Measurements from ENCODE around the gene EPHA5.

The EPHA5 gene

GRCh38 chr4:65559270-65559669, 111.0 kb downstream of the EPHA5 start:
- H4K12ac ChIP-seq (ENCODE audit: low read depth, low read length), result no peak overlapping the region
- no peak overlapping the region for H3K18ac ChIP-seq (ENCODE audit: low read length)
- H3K27ac ChIP-seq (ENCODE audit: low read depth, low read length), result no peak overlapping the region
- H2BK120ac ChIP-seq (ENCODE audit: insufficient read depth, low read length, poor library complexity), result no peak overlapping the region
- H3K14ac ChIP-seq (ENCODE audit: low read length), result no peak overlapping the region
- no peaks in the 10 kb centered on the region for H3K4me1 ChIP-seq (ENCODE audit: control insufficient read depth in 1 of 2, insufficient read depth in 2 of 2, low read length in 2 of 2)
- no peak overlapping the region for H2BK12ac ChIP-seq (ENCODE audit: low read length)
- no peak overlapping the region for H4K91ac ChIP-seq (ENCODE audit: low read depth, low read length)
- H3K4me3 ChIP-seq (ENCODE audit: low read depth, low read length), result no peak overlapping the region
- DNase-seq, result no peak
- no peak overlapping the region for H3K23ac ChIP-seq (ENCODE audit: low read length)
- H3K9ac ChIP-seq (ENCODE audit: low read length), result no peak overlapping the region
- no peaks in the 10 kb centered on the region for H3K27me3 ChIP-seq (ENCODE audit: insufficient read depth, low read length)
- H2BK5ac ChIP-seq (ENCODE audit: low read depth, low read length, poor library complexity), result no peak overlapping the region
- H3K9me3 ChIP-seq (ENCODE audit: insufficient read depth, low read depth, low read length), result no peaks in the 10 kb centered on the region
- H4K8ac ChIP-seq (ENCODE audit: low read depth, low read length), result no peak overlapping the region
- H3K79me2 ChIP-seq (ENCODE audit: control insufficient read depth, insufficient read depth, low read length, poor library complexity), result no peaks in the 10 kb centered on the region
- no CpG with 5 or more reads among the region's 4 CpGs for WGBS (ENCODE audit: extremely low coverage, insufficient coverage, insufficient read length)
- no peak overlapping the region for H2AK5ac ChIP-seq (ENCODE audit: low read length)
- no peak overlapping the region for H2AFZ ChIP-seq (ENCODE audit: insufficient read depth, low read length, poor library complexity)
- H3K4me2 ChIP-seq (ENCODE audit: low read length), result no peak overlapping the region
- H3K79me1 ChIP-seq (ENCODE audit: low read length), result no peaks in the 10 kb centered on the region
- no peaks in the 10 kb centered on the region for H3K36me3 ChIP-seq (ENCODE audit: control insufficient read depth in 1 of 2, insufficient read depth in 2 of 2, low read length in 2 of 2)
- H3K4ac ChIP-seq (ENCODE audit: low read depth, low read length), result no peak overlapping the region

- no peak overlapping the region for H3K14ac ChIP-seq (ENCODE audit: low read length)
- no peak overlapping the region for H2AFZ ChIP-seq (ENCODE audit: insufficient read depth, low read length, poor library complexity)
- no peak overlapping the region for H3K9ac ChIP-seq (ENCODE audit: low read length)
- no peaks in the 10 kb centered on the region for H3K4me1 ChIP-seq (ENCODE audit: control insufficient read depth in 1 of 2, insufficient read depth in 2 of 2, low read length in 2 of 2)
- no peak overlapping the region for H2BK12ac ChIP-seq (ENCODE audit: low read length)
- no peak overlapping the region for H3K4me3 ChIP-seq (ENCODE audit: low read depth, low read length)
- no peaks in the 10 kb centered on the region for H3K79me2 ChIP-seq (ENCODE audit: control insufficient read depth, insufficient read depth, low read length, poor library complexity)
- no peak overlapping the region for H4K12ac ChIP-seq (ENCODE audit: low read depth, low read length)
- H3K27ac ChIP-seq (ENCODE audit: low read depth, low read length), result no peak overlapping the region
- no CpG with 5 or more reads among the region's 8 CpGs for WGBS (ENCODE audit: extremely low coverage, insufficient coverage, insufficient read length)
- H4K91ac ChIP-seq (ENCODE audit: low read depth, low read length), result no peak overlapping the region
- no peak for DNase-seq
- no peaks in the 10 kb centered on the region for H3K36me3 ChIP-seq (ENCODE audit: control insufficient read depth in 1 of 2, insufficient read depth in 2 of 2, low read length in 2 of 2)
- H3K23ac ChIP-seq (ENCODE audit: low read length), result no peak overlapping the region
- H3K79me1 ChIP-seq (ENCODE audit: low read length), result no peaks in the 10 kb centered on the region
- no peak overlapping the region for H2AK5ac ChIP-seq (ENCODE audit: low read length)
- H3K4ac ChIP-seq (ENCODE audit: low read depth, low read length), result no peak overlapping the region
- H3K4me2 ChIP-seq (ENCODE audit: low read length), result no peak overlapping the region
- H3K18ac ChIP-seq (ENCODE audit: low read length), result no peak overlapping the region
- H3K9me3 ChIP-seq (ENCODE audit: insufficient read depth, low read depth, low read length), result no peaks in the 10 kb centered on the region
- no peak overlapping the region for H2BK120ac ChIP-seq (ENCODE audit: insufficient read depth, low read length, poor library complexity)
- H3K27me3 ChIP-seq (ENCODE audit: insufficient read depth, low read length), result no peaks in the 10 kb centered on the region
- H2BK5ac ChIP-seq (ENCODE audit: low read depth, low read length, poor library complexity), result no peak overlapping the region
- no peak overlapping the region for H4K8ac ChIP-seq (ENCODE audit: low read depth, low read length)
Measured at GRCh38 chr4:65552057-65552456, 118.2 kb downstream of the EPHA5 start.

- Histone ChIP-seq H2BK120ac (ENCODE audit: insufficient read depth, low read length, poor library complexity) (no peak overlapping the region), H3K4me2 (ENCODE audit: low read length) (no peak overlapping the region), H2AFZ (ENCODE audit: insufficient read depth, low read length, poor library complexity) (no peak overlapping the region), H3K79me1 (ENCODE audit: low read length) (no peaks in the 10 kb centered on the region), H3K9ac (ENCODE audit: low read length) (no peak overlapping the region), H3K9me3 (ENCODE audit: insufficient read depth, low read depth, low read length) (no peaks in the 10 kb centered on the region), H3K79me2 (ENCODE audit: control insufficient read depth, insufficient read depth, low read length, poor library complexity) (no peaks in the 10 kb centered on the region), H3K4ac (ENCODE audit: low read depth, low read length) (no peak overlapping the region), H2BK12ac (ENCODE audit: low read length) (no peak overlapping the region), H3K14ac (ENCODE audit: low read length) (no peak overlapping the region), H3K4me3 (ENCODE audit: low read depth, low read length) (no peak overlapping the region), H4K12ac (ENCODE audit: low read depth, low read length) (no peak overlapping the region), H4K91ac (ENCODE audit: low read depth, low read length) (no peak overlapping the region), H3K36me3 (ENCODE audit: control insufficient read depth in 1 of 2, insufficient read depth in 2 of 2, low read length in 2 of 2) (no peaks in the 10 kb centered on the region), H3K18ac (ENCODE audit: low read length) (no peak overlapping the region), H4K8ac (ENCODE audit: low read depth, low read length) (no peak overlapping the region), H3K27me3 (ENCODE audit: insufficient read depth, low read length) (no peaks in the 10 kb centered on the region), H2BK5ac (ENCODE audit: low read depth, low read length, poor library complexity) (no peak overlapping the region), H3K27ac (ENCODE audit: low read depth, low read length) (no peak overlapping the region), H3K23ac (ENCODE audit: low read length) (no peak overlapping the region), H3K4me1 (ENCODE audit: control insufficient read depth in 1 of 2, insufficient read depth in 2 of 2, low read length in 2 of 2) (no peaks in the 10 kb centered on the region), H2AK5ac (ENCODE audit: low read length) (no peak overlapping the region)
- no peak for DNase-seq
- WGBS (ENCODE audit: extremely low coverage, insufficient coverage, insufficient read length), result no CpG with 5 or more reads among the region's 11 CpGs
Measured at GRCh38 chr4:65550500-65550899, 119.8 kb downstream of the EPHA5 start.

DNA sequence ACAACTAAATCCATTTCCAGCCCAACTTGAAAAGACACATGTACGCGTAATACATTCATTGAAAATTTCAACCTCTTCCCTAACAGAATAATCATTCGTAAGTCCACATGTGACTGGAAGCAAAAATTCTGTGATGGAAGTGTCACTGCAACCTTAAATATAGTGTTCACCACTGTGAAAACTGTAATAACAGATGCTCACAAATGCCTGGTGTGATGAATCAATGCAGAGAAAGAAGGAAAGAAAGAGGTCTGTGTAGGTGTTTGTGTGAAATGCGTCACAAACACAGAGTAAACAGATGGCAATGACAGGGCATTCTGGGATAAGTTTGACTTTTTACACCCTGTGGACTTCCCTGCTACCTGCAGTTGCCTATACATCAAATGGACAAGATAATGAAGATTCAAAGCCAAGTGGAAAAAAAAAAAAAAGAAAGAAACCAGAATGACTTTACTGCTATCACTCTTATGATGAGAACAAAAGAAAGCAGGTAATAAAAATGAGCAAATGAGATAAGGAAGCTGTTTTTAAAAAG, 123.3 kb downstream of the EPHA5 start:
- Histone ChIP-seq H2AK5ac (ENCODE audit: low read length) (no peak overlapping the region), H3K79me2 (ENCODE audit: control insufficient read depth, insufficient read depth, low read length, poor library complexity) (no peaks in the 10 kb centered on the region), H2BK120ac (ENCODE audit: insufficient read depth, low read length, poor library complexity) (no peak overlapping the region), H3K4me2 (ENCODE audit: low read length) (no peak overlapping the region), H3K18ac (ENCODE audit: low read length) (no peak overlapping the region), H4K12ac (ENCODE audit: low read depth, low read length) (no peak overlapping the region), H3K4ac (ENCODE audit: low read depth, low read length) (no peak overlapping the region), H3K27ac (ENCODE audit: low read depth, low read length) (no peak overlapping the region), H3K9me3 (ENCODE audit: insufficient read depth, low read depth, low read length) (no peaks in the 10 kb centered on the region), H3K36me3 (ENCODE audit: control insufficient read depth in 1 of 2, insufficient read depth in 2 of 2, low read length in 2 of 2) (no peaks in the 10 kb centered on the region), H3K14ac (ENCODE audit: low read length) (no peak overlapping the region), H3K4me1 (ENCODE audit: control insufficient read depth in 1 of 2, insufficient read depth in 2 of 2, low read length in 2 of 2) (no peaks in the 10 kb centered on the region), H2BK5ac (ENCODE audit: low read depth, low read length, poor library complexity) (no peak overlapping the region), H4K91ac (ENCODE audit: low read depth, low read length) (no peak overlapping the region), H2AFZ (ENCODE audit: insufficient read depth, low read length, poor library complexity) (no peak overlapping the region), H3K79me1 (ENCODE audit: low read length) (no peaks in the 10 kb centered on the region), H3K4me3 (ENCODE audit: low read depth, low read length) (no peak overlapping the region), H4K8ac (ENCODE audit: low read depth, low read length) (no peak overlapping the region), H3K27me3 (ENCODE audit: insufficient read depth, low read length) (no peaks in the 10 kb centered on the region), H3K9ac (ENCODE audit: low read length) (no peak overlapping the region), H2BK12ac (ENCODE audit: low read length) (no peak overlapping the region), H3K23ac (ENCODE audit: low read length) (no peak overlapping the region)
- no peak for DNase-seq
- no CpG with 5 or more reads among the region's 4 CpGs for WGBS (ENCODE audit: extremely low coverage, insufficient coverage, insufficient read length)
